GM12878 (cell line): Measurements from ENCODE around the gene PKD1L1. TPM values are rescaled to one million over a fixed set of nuclear protein-coding genes. Genes with fewer than 3 reads are reported as not detected.

Experiments
- ATAC-seq: fragments of 200-7000 bp; cut with Tn5 transposase; 3 replicates; pipeline ENCODE4 v1.9.1; 2020; ENCODE audit warnings: mild to moderate bottlenecking, moderate library complexity
- BruUV-seq: library from RNA; stranded (reverse); fragments of 400-500 nt; replicated peaks from 2 replicates; lab custom pipeline; 2021; lab: Mats Ljungman, UMichigan
- CTCF ChIA-PET: fragments of 300-600 bp; sonication (Branson Sonifier 250); formaldehyde crosslinking; extraction: SDS; loops from one replicate; lab custom pipeline; 2021; ENCODE audit warnings: inconsistent platforms; lab: Yijun Ruan, JAX
- POLR2A ChIA-PET: fragments of 350-600 bp; formaldehyde crosslinking; extraction: SDS; loops from one replicate; lab custom pipeline; 2021; ENCODE audit warnings: inconsistent platforms; lab: Charles Lee
- RAD21 ChIA-PET: fragments of 300-600 bp; sonication (Branson Sonifier 250); formaldehyde crosslinking; loops from one replicate; lab custom pipeline; 2023; ENCODE audit warnings: antibody characterized with exemption; ENCODE audit not compliant: unreplicated experiment; lab: Charles Lee
- SMC1A ChIA-PET: fragments of 300-600 bp; sonication (Branson Sonifier 250); formaldehyde crosslinking; loops from one replicate; lab custom pipeline; 2023; ENCODE audit not compliant: unreplicated experiment, uncharacterized antibody; lab: Charles Lee
- DNase-seq: peaks from one replicate; pipeline ENCODE4 v3.0.0-alpha.2; 2011; ENCODE audit warnings: low read depth, low spot score
- FAIRE-seq: peaks from 3 replicates; lab custom pipeline; 2011; peaks lifted over from hg19 to GRCh38; lab: Jason Lieb, UNC
- H2AFZ ChIP-seq: 2 replicates; pipeline ENCODE4 v1.6.0; 2011; ENCODE audit warnings: low read depth, low read length, control low read depth; ENCODE audit not compliant: control insufficient read depth
- H3K27ac ChIP-seq: 2 replicates; pipeline ENCODE4 v1.5.1; 2011; ENCODE audit warnings: control low read depth; ENCODE audit not compliant: control insufficient read depth, insufficient read depth
- H3K27me3 ChIP-seq, 2 experiments: replicated peaks in 1 of 2; 2 replicates each; pipeline versions ENCODE4 v1.6.0 to v1.6.1; 2011; ENCODE audit warnings: low read length in 1 of 2; ENCODE audit not compliant: control insufficient read depth in 2 of 2, insufficient read depth in 2 of 2
- H3K36me3 ChIP-seq, 2 experiments: 2 replicates each; pipeline ENCODE4 v1.5.1; 2011; ENCODE audit warnings: low read length in 1 of 2; ENCODE audit not compliant: control insufficient read depth in 2 of 2, insufficient read depth in 2 of 2
- H3K4me1 ChIP-seq: 2 replicates; pipeline ENCODE4 v1.6.1; 2011; ENCODE audit warnings: mild to moderate bottlenecking, low read length, moderate library complexity, mixed read lengths; ENCODE audit not compliant: control insufficient read depth, insufficient read depth
- H3K4me2 ChIP-seq: 2 replicates; pipeline ENCODE4 v1.6.0; 2011; ENCODE audit warnings: control low read depth; ENCODE audit not compliant: control insufficient read depth, insufficient read depth
- H3K4me3 ChIP-seq: fragments of 200-600 bp; sonication (generic); 2 replicates; pipeline ENCODE4 v1.5.1; 2016
- H3K79me2 ChIP-seq: 2 replicates; pipeline ENCODE4 v1.6.0; 2011; ENCODE audit warnings: low read length; ENCODE audit not compliant: control insufficient read depth, insufficient read depth
- H3K9ac ChIP-seq: 2 replicates; pipeline ENCODE4 v1.8.0; 2011; ENCODE audit warnings: low read length, control low read depth, mixed read lengths; ENCODE audit not compliant: control insufficient read depth, insufficient read depth
- H3K9me3 ChIP-seq: replicated peaks from 3 replicates; pipeline ENCODE4 v1.5.1; 2011; ENCODE audit warnings: mild to moderate bottlenecking, low read length; ENCODE audit not compliant: control insufficient read depth, insufficient read depth
- H4K20me1 ChIP-seq: 2 replicates; pipeline ENCODE4 v1.6.0; 2011; ENCODE audit not compliant: control insufficient read depth, insufficient read depth
- CHD1 ChIP-seq: IDR thresholded peaks from 2 replicates; pipeline ENCODE4 v1.6.1; 2012; ENCODE audit warnings: low read depth, low read length, improper control_type of control experiment
- E2F8 ChIP-seq: fragments of 450-650 bp; IDR thresholded peaks from 2 replicates; pipeline ENCODE4 v1.6.1; 2018; ENCODE audit warnings: mild to moderate bottlenecking, low read depth, moderate library complexity; ENCODE audit not compliant: partially characterized antibody
- EED ChIP-seq: sonication (generic); IDR thresholded peaks from 2 replicates; pipeline ENCODE4 v1.6.1; 2016; ENCODE audit warnings: antibody characterized with exemption, low read depth
- HSF1 ChIP-seq: fragments of 150-350 bp; IDR thresholded peaks from 2 replicates; pipeline ENCODE4 v1.6.1; 2014; ENCODE audit warnings: mild to moderate bottlenecking, low read depth, low read length
- MLLT1 ChIP-seq: fragments of 450-650 bp; IDR thresholded peaks from 2 replicates; pipeline ENCODE4 v1.6.1; 2016; ENCODE audit warnings: mild to moderate bottlenecking
- NFYA ChIP-seq: IDR thresholded peaks from 2 replicates; pipeline ENCODE4 v1.6.1; 2011; ENCODE audit warnings: low read depth, mild to moderate bottlenecking, low read length, improper control_type of control experiment, borderline replicate concordance
- RELA ChIP-seq: fragments of 450-650 bp; IDR thresholded peaks from 2 replicates; pipeline ENCODE4 v1.8.0; 2014; ENCODE audit warnings: borderline replicate concordance; ENCODE audit not compliant: partially characterized antibody
- SIN3A ChIP-seq: IDR thresholded peaks from 2 replicates; pipeline ENCODE4 v1.6.1; 2012; ENCODE audit warnings: low read depth, low read length, improper control_type of control experiment
- SP1 ChIP-seq: IDR thresholded peaks from one replicate; pipeline ENCODE4 v1.6.1; 2011; ENCODE audit warnings: low read depth, low read length
- SPI1 ChIP-seq: IDR thresholded peaks from 2 replicates; pipeline ENCODE4 v1.6.1; 2011; ENCODE audit warnings: low read depth, mild to moderate bottlenecking, low read length, moderate library complexity, borderline replicate concordance; ENCODE audit not compliant: insufficient read depth
- ZBTB40 ChIP-seq: fragments of 450-650 bp; IDR thresholded peaks from 2 replicates; pipeline ENCODE4 v1.6.1; 2016; ENCODE audit warnings: mild to moderate bottlenecking, moderate library complexity, borderline replicate concordance
- ZNF207 ChIP-seq: fragments of 450-650 bp; IDR thresholded peaks from 2 replicates; pipeline ENCODE4 v1.6.1; 2014; ENCODE audit warnings: antibody characterized with exemption, mild to moderate bottlenecking, borderline replicate concordance
- ZNF384 ChIP-seq: IDR thresholded peaks from 2 replicates; pipeline ENCODE4 v1.6.1; 2012; ENCODE audit warnings: low read depth, mild to moderate bottlenecking, low read length, improper control_type of control experiment, borderline replicate concordance
- WGBS: methylation state at CpG from one replicate; pipeline ENCODE4 v1.1.6; 2016; ENCODE audit warnings: low lambda C conversion rate; ENCODE audit not compliant: insufficient replicate concordance, insufficient coverage; ENCODE audit errors: missing lambda C conversion rate; 5-methylcytosine and 5-hydroxymethylcytosine counted together
- in situ Hi-C: fragments of 300-500 bp; cut with MboI; formaldehyde crosslinking; loops from 9 replicates; pipeline ENCODE4 v1.14.3; 2018; ENCODE audit warnings: mixed read lengths
- intact Hi-C: fragments of 100-400 bp; cut with micrococcal nuclease; formaldehyde crosslinking; loops from one replicate; pipeline ENCODE4 v1.14.2; 2022; ENCODE audit not compliant: unreplicated experiment
- polyA plus RNA-seq, 11 experiments: library from polyadenylated mRNA; depleted of rRNA in 4 of 11; unstranded in 6 of 11; stranded (reverse) in 5 of 11; fragments of >200 nt; fragmentation: Nextera tagmentation in 4 of 11; fragmentation: Illumina TruSeq in 1 of 11; extraction: Ambion mirVana in 4 of 11; extraction: Trizol in 1 of 11; gene quantifications; 1 replicate in 1 of 11; 2 replicates in 10 of 11; pipeline versions ENCODE4 v1.2.1 to v1.2.3, GENCODE V29; 2011 to 2016; ENCODE audit warnings: inconsistent platforms in 2 of 11, missing spikeins in 2 of 11, low read depth in 1 of 11
- total RNA-seq, 4 experiments: library from RNA; depleted of rRNA in 3 of 4; stranded (reverse); fragments of >200 nt in 3 of 4; fragmentation: Illumina TruSeq in 1 of 4; extraction: Trizol in 1 of 4; gene quantifications; 2 replicates each; pipeline versions ENCODE4 v1.2.1 to v1.2.3, GENCODE V29; 2013 to 2021

Gene PKD1L1
- total and polyA plus RNA-seq, 10 of the 15 experiments (the other 5 are each of a cell fraction or from before 2014, with no cell fraction given), result under 0.01 to 0.05 (median 0.02) TPM; not detected in 3

- no peak overlapping the region for H3K4me2 ChIP-seq
- WGBS, result 49% methylated on average over 4 of the region's 4 CpGs
- no peak overlapping the region for H3K9ac ChIP-seq
- RAD21 ChIA-PET, result no interaction called here
- CTCF ChIA-PET, result no interaction called here
- no peaks in the 10 kb centered on the region for H3K27me3 ChIP-seq
- H4K20me1 ChIP-seq, result no peaks in the 10 kb centered on the region
- H2AFZ ChIP-seq, result no peak overlapping the region
- H3K4me3 ChIP-seq, result no peak overlapping the region
- ATAC-seq (no peak), FAIRE-seq (no peak), DNase-seq (no peak)
- no peaks in the 10 kb centered on the region for H3K9me3 ChIP-seq
- no peaks in the 10 kb centered on the region for H3K36me3 ChIP-seq
- intact Hi-C loops, result no loop called here
- POLR2A ChIA-PET, result no interaction called here
- BruUV-seq, result no TSS peak
- H3K79me2 ChIP-seq, result no peaks in the 10 kb centered on the region
- no peaks in the 10 kb centered on the region for H3K4me1 ChIP-seq
- H3K27ac ChIP-seq, result no peak overlapping the region
- in situ Hi-C loops, result no loop called here
- SMC1A ChIA-PET, result no interaction called here
- TF ChIP-seq ZNF384 (no peak), ZNF207 (no peak), SPI1 (no peak), NFYA (no peak), SIN3A (no peak), ZBTB40 (no peak), MLLT1 (no peak), CHD1 (no peak), SP1 (no peak), EED (no peak), HSF1 (no peak), RELA (no peak), E2F8 (no peak)
Observed at GRCh38 chr7:47762746-47763062, 185.6 kb downstream of the PKD1L1 start.
